Fibroblast of lung (primary cell): ENCODE data around the gene TANC1.

Experiments
- EZH2 ChIP-seq: IDR thresholded peaks from 2 replicates; pipeline ENCODE4 v1.5.1; 2012; ENCODE audit warnings: low read length, control low read depth, mild to moderate bottlenecking; ENCODE audit errors: missing control alignments
- TF ChIP-seq, protein P1 (sequence below), 2 donors: IDR thresholded peaks in 1 of 2; conservative IDR thresholded peaks in 1 of 2; 1 replicate in 1 of 2; 2 replicates in 1 of 2; pipeline ENCODE4 v1.5.1; 2011 to 2012; ENCODE audit warnings: low read length in 2 of 2, control low read depth in 1 of 2, inconsistent platforms in 1 of 2, low read depth in 1 of 2, mild to moderate bottlenecking in 1 of 2

DNA sequence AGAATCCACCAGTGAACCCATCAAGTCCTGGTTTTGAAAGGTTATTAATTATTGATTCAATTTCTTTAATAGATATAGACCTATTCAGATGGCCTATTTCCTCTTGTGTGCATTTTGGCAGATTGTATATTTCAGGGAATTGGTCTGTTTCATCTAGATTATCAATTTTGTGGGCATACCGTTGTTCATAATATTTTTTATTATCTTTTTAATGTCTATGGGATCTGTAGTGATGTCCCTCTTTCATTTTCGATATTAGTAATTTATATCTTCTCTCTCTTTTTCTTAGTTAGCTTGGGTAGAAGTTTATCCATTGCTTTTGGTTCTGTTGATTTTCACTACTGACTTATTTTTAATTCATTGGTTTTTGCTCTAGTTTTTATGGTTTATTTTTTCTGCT lies 39.9 kb upstream of the TANC1 start:
- TF ChIP-seq EZH2 = no peak
- TF ChIP-seq, protein P1, sequence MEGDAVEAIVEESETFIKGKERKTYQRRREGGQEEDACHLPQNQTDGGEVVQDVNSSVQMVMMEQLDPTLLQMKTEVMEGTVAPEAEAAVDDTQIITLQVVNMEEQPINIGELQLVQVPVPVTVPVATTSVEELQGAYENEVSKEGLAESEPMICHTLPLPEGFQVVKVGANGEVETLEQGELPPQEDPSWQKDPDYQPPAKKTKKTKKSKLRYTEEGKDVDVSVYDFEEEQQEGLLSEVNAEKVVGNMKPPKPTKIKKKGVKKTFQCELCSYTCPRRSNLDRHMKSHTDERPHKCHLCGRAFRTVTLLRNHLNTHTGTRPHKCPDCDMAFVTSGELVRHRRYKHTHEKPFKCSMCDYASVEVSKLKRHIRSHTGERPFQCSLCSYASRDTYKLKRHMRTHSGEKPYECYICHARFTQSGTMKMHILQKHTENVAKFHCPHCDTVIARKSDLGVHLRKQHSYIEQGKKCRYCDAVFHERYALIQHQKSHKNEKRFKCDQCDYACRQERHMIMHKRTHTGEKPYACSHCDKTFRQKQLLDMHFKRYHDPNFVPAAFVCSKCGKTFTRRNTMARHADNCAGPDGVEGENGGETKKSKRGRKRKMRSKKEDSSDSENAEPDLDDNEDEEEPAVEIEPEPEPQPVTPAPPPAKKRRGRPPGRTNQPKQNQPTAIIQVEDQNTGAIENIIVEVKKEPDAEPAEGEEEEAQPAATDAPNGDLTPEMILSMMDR (conservative IDR thresholded peaks at IDR 0.05 in 1 of 2, IDR thresholded peaks at IDR 0.05 in 1 of 2; ENCODE audit: low read depth in 1 of 2, low read length in 2 of 2) = no peak
